Keratinocyte (primary cell): ENCODE measurements around the gene SKAP1. TPM values are rescaled to one million over a fixed set of nuclear protein-coding genes. Genes with fewer than 3 reads are reported as not detected.
"Not testable (repeated sequence)": the region's sequence is repeated elsewhere in the genome, so short reads cannot be mapped to it uniquely, and the experiment has no call there.

Experiments
- DNase-seq: peaks from one replicate; pipeline ENCODE4 v3.0.0-alpha.2; 2011; ENCODE audit warnings: low read depth, missing footprints, low spot score
- FAIRE-seq: peaks from 2 replicates; lab custom pipeline; 2011; peaks lifted over from hg19 to GRCh38; lab: Jason Lieb, UNC
- H2AFZ ChIP-seq: 2 replicates; pipeline ENCODE4 v1.6.0; 2012; ENCODE audit warnings: low read length, control low read depth, inconsistent platforms; ENCODE audit not compliant: control insufficient read depth
- H3K27ac ChIP-seq: 2 replicates; pipeline ENCODE4 v1.5.1; 2011; ENCODE audit warnings: low read length; ENCODE audit not compliant: control insufficient read depth, insufficient read depth
- H3K27me3 ChIP-seq: 3 replicates; pipeline ENCODE4 v1.6.0; 2011; ENCODE audit warnings: low read length; ENCODE audit not compliant: control insufficient read depth, insufficient read depth; ENCODE audit errors: extremely low read depth
- H3K36me3 ChIP-seq, 2 experiments: 2 replicates in 1 of 2; 3 replicates in 1 of 2; pipeline ENCODE4 v1.5.1; 2011; ENCODE audit warnings: low read length in 2 of 2, mild to moderate bottlenecking in 1 of 2; ENCODE audit not compliant: control insufficient read depth in 2 of 2, insufficient read depth in 2 of 2; ENCODE audit errors: extremely low read depth in 1 of 2
- H3K4me1 ChIP-seq: 3 replicates; pipeline ENCODE4 v1.5.1; 2011; ENCODE audit warnings: low read length; ENCODE audit not compliant: control insufficient read depth, insufficient read depth; ENCODE audit errors: extremely low read depth
- H3K4me2 ChIP-seq: 3 replicates; pipeline ENCODE4 v1.6.0; 2011; ENCODE audit warnings: low read depth, low read length; ENCODE audit not compliant: control insufficient read depth, insufficient read depth; ENCODE audit errors: extremely low read depth
- H3K4me3 ChIP-seq, 3 experiments: fragments of 200-600 bp in 1 of 3; sonication (generic) in 1 of 3; 2 replicates in 2 of 3; 3 replicates in 1 of 3; pipeline ENCODE4 v1.5.1; 2011 to 2016; ENCODE audit warnings: low read length in 3 of 3, mild to moderate bottlenecking in 3 of 3, control low read depth in 2 of 3, inconsistent platforms in 1 of 3, low read depth in 1 of 3, mixed read lengths in 1 of 3, mixed run types in 1 of 3, moderate library complexity in 1 of 3; ENCODE audit not compliant: control insufficient read depth in 2 of 3, insufficient read depth in 2 of 3; ENCODE audit errors: extremely low read depth in 1 of 3
- H3K79me2 ChIP-seq: 2 replicates; pipeline ENCODE4 v1.6.0; 2012; ENCODE audit warnings: low read length; ENCODE audit not compliant: control insufficient read depth, insufficient read depth
- H3K9ac ChIP-seq: 3 replicates; pipeline ENCODE4 v1.6.0; 2011; ENCODE audit warnings: low read length; ENCODE audit not compliant: control insufficient read depth, insufficient read depth; ENCODE audit errors: extremely low read depth
- H3K9me1 ChIP-seq: 3 replicates; pipeline ENCODE4 v1.6.0; 2011; ENCODE audit warnings: low read length; ENCODE audit not compliant: control insufficient read depth, insufficient read depth; ENCODE audit errors: extremely low read depth
- H3K9me3 ChIP-seq: 2 replicates; pipeline ENCODE4 v1.5.1; 2012; ENCODE audit warnings: low read depth, low read length; ENCODE audit not compliant: control insufficient read depth
- H4K20me1 ChIP-seq: 3 replicates; pipeline ENCODE4 v1.6.0; 2011; ENCODE audit warnings: low read length; ENCODE audit not compliant: control insufficient read depth, insufficient read depth; ENCODE audit errors: extremely low read depth
- CTCF ChIP-seq, 3 experiments: IDR thresholded peaks in 1 of 3; conservative IDR thresholded peaks in 1 of 3; optimal IDR thresholded peaks in 1 of 3; 2 replicates in 2 of 3; 3 replicates in 1 of 3; pipeline versions ENCODE3 to v1.5.1; 2011; ENCODE audit warnings: low read length in 3 of 3, mild to moderate bottlenecking in 3 of 3, moderate library complexity in 2 of 3, control low read depth in 1 of 3, inconsistent platforms in 1 of 3; ENCODE audit not compliant: insufficient read depth in 2 of 3; ENCODE audit errors: extremely low read depth in 1 of 3
- EZH2 ChIP-seq: IDR thresholded peaks from one replicate; pipeline ENCODE4 v1.6.1; 2012; ENCODE audit warnings: inconsistent platforms, mild to moderate bottlenecking, low read length, moderate library complexity
- dilution Hi-C: fragments of 300-500 bp; cut with MboI; formaldehyde crosslinking; loops from one replicate; pipeline ENCODE4 v1.7.0; 2020; ENCODE audit warnings: low sequenced_read_pairs; ENCODE audit not compliant: extremely low pct_ligation_motif_present
- polyA plus RNA-seq, 5 experiments: library from polyadenylated mRNA; depleted of rRNA in 3 of 5; stranded (reverse) in 3 of 5; stranded (forward) in 1 of 5; unstranded in 1 of 5; fragments of >200 nt; gene quantifications; 1 replicate in 1 of 5; 2 replicates in 3 of 5; 3 replicates in 1 of 5; pipeline versions ENCODE4 v1.2.1 to v1.2.3, GENCODE V29; 2011 to 2012; ENCODE audit warnings: missing spikeins in 2 of 5, low read depth in 1 of 5, low replicate concordance in 1 of 5

The SKAP1 gene
- polyA plus RNA-seq, 1 donor (not counting 4 experiments of a cell fraction or from before 2014, with no cell fraction given), result not detected

GRCh38 chr17:48290378-48290777 is 139.6 kb downstream of the SKAP1 start:
- dilution Hi-C loops, result no loop called here
- H3K4me3 ChIP-seq, result no peak overlapping the region
- H3K9me1 ChIP-seq, result no peaks in the 10 kb centered on the region
- FAIRE-seq (no peak), DNase-seq (no peak)
- no peaks in the 10 kb centered on the region for H3K79me2 ChIP-seq
- TF ChIP-seq CTCF (optimal IDR thresholded peaks at IDR 0.05 in 1 of 3, IDR thresholded peaks at IDR 0.05 in 1 of 3, conservative IDR thresholded peaks at IDR 0.05 in 1 of 3; ENCODE audit: extremely low read depth in 1 of 3, insufficient read depth in 2 of 3, low read length in 3 of 3), result no peak
- no peak for TF ChIP-seq EZH2
- no peak overlapping the region for H3K27ac ChIP-seq
- no peak overlapping the region for H3K4me2 ChIP-seq
- peaks cover 38% of the 10 kb centered on the region for H3K27me3 ChIP-seq
- no peaks in the 10 kb centered on the region for H3K9me3 ChIP-seq
- no peaks in the 10 kb centered on the region for H4K20me1 ChIP-seq
- no peak overlapping the region for H2AFZ ChIP-seq
- no peaks in the 10 kb centered on the region for H3K4me1 ChIP-seq
- no peak overlapping the region for H3K9ac ChIP-seq
- H3K36me3 ChIP-seq, result no peaks in the 10 kb centered on the region

GRCh38 chr17:48286917-48287316 is 143.1 kb downstream of the SKAP1 start:
- DNase-seq, H2AFZ ChIP-seq, FAIRE-seq, H3K9me1 ChIP-seq, H3K36me3 ChIP-seq, H3K9ac ChIP-seq, H3K27ac ChIP-seq, dilution Hi-C loops, H3K79me2 ChIP-seq, H3K4me1 ChIP-seq, H4K20me1 ChIP-seq, H3K4me2 ChIP-seq, H3K9me3 ChIP-seq, H3K4me3 ChIP-seq: not testable (repeated sequence)
- peaks cover 25% of the 10 kb centered on the region for H3K27me3 ChIP-seq

GRCh38 chr17:48285614-48286013 is 144.4 kb downstream of the SKAP1 start:
- H3K79me2 ChIP-seq, result no peaks in the 10 kb centered on the region
- peaks cover 16% of the 10 kb centered on the region for H3K27me3 ChIP-seq
- H4K20me1 ChIP-seq, result no peaks in the 10 kb centered on the region
- FAIRE-seq (no peak), DNase-seq (no peak)
- H3K4me1 ChIP-seq, result no peaks in the 10 kb centered on the region
- no peak overlapping the region for H3K4me3 ChIP-seq
- H3K27ac ChIP-seq, result no peak overlapping the region
- H3K4me2 ChIP-seq, result no peak overlapping the region
- TF ChIP-seq CTCF (optimal IDR thresholded peaks at IDR 0.05 in 1 of 3, IDR thresholded peaks at IDR 0.05 in 1 of 3, conservative IDR thresholded peaks at IDR 0.05 in 1 of 3; ENCODE audit: extremely low read depth in 1 of 3, insufficient read depth in 2 of 3, low read length in 3 of 3) (no peak), EZH2 (no peak)
- H3K36me3 ChIP-seq, result no peaks in the 10 kb centered on the region
- dilution Hi-C loops, result no loop called here
- no peaks in the 10 kb centered on the region for H3K9me3 ChIP-seq
- H3K9me1 ChIP-seq, result no peaks in the 10 kb centered on the region
- no peak overlapping the region for H2AFZ ChIP-seq
- no peak overlapping the region for H3K9ac ChIP-seq
